ENCODE measurements around the gene MAGI2.

MAGI2 gene

GRCh38 chr7:78232806-78233205, 1220.7 kb downstream of the MAGI2 start:
- no peak for DNase-seq (ENCODE audit: low read depth, low spot score)

GRCh38 chr7:78226059-78226719, 1227.3 kb downstream of the MAGI2 start:
- DNase-seq (ENCODE audit: low read depth, low spot score): peak; percentile 33

GRCh38 chr7:78225534-78225933, 1227.9 kb downstream of the MAGI2 start:
- DNase-seq (ENCODE audit: low read depth, low spot score): no peak

GRCh38 chr7:78224923-78225322, 1228.5 kb downstream of the MAGI2 start:
- no peak for DNase-seq (ENCODE audit: low read depth, low spot score)

- DNase-seq (ENCODE audit: low read depth, low spot score): no peak
Measured at GRCh38 chr7:78223598-78223997, 1229.9 kb downstream of the MAGI2 start.

GRCh38 chr7:78222001-78222751, 1231.3 kb downstream of the MAGI2 start:
- no peak for DNase-seq (ENCODE audit: low read depth, low spot score)

- no peak for DNase-seq (ENCODE audit: low read depth, low spot score)
Measured at GRCh38 chr7:78220754-78221153, 1232.7 kb downstream of the MAGI2 start.

- DNase-seq (ENCODE audit: low read depth, low spot score): no peak
Measured at GRCh38 chr7:78218876-78219275, 1234.6 kb downstream of the MAGI2 start.

- no peak for DNase-seq (ENCODE audit: low read depth, low spot score)
Measured at GRCh38 chr7:78218051-78218450, 1235.4 kb downstream of the MAGI2 start.

GRCh38 chr7:78215199-78215598, 1238.3 kb downstream of the MAGI2 start:
- no peak for DNase-seq (ENCODE audit: low read depth, low spot score)

- DNase-seq (ENCODE audit: low read depth, low spot score): no peak
Measured at GRCh38 chr7:78213402-78213801, 1240.1 kb downstream of the MAGI2 start.

GRCh38 chr7:78212476-78213060, 1240.9 kb downstream of the MAGI2 start:
- no peak for DNase-seq (ENCODE audit: low read depth, low spot score)

GRCh38 chr7:78207269-78207668, 1246.2 kb downstream of the MAGI2 start:
- DNase-seq (ENCODE audit: low read depth, low spot score): no peak

GRCh38 chr7:78206769-78207168, 1246.7 kb downstream of the MAGI2 start:
- DNase-seq (ENCODE audit: low read depth, low spot score): no peak

- no peak for DNase-seq (ENCODE audit: low read depth, low spot score)
Measured at GRCh38 chr7:78203042-78203720, 1250.3 kb downstream of the MAGI2 start.

GRCh38 chr7:78198756-78199155, 1254.7 kb downstream of the MAGI2 start:
- no peak for DNase-seq (ENCODE audit: low read depth, low spot score)

GRCh38 chr7:78197447-78197846, 1256.0 kb downstream of the MAGI2 start:
- no peak for DNase-seq (ENCODE audit: low read depth, low spot score)

GRCh38 chr7:78195281-78195680, 1258.2 kb downstream of the MAGI2 start:
- no peak for DNase-seq (ENCODE audit: low read depth, low spot score)

- no peak for DNase-seq (ENCODE audit: low read depth, low spot score)
Measured at GRCh38 chr7:78194611-78195010, 1258.9 kb downstream of the MAGI2 start.

GRCh38 chr7:78191475-78192079, 1261.9 kb downstream of the MAGI2 start:
- no peak for DNase-seq (ENCODE audit: low read depth, low spot score)

GRCh38 chr7:78189762-78190161, 1263.7 kb downstream of the MAGI2 start:
- no peak for DNase-seq (ENCODE audit: low read depth, low spot score)
